GM21717 (cell line): ENCODE measurements around the gene SLCO1B3.
"Not testable (repeated sequence)": the region's sequence is repeated elsewhere in the genome, so short reads cannot be mapped to it uniquely, and the experiment has no call there.

Experiments
- ATAC-seq: cut with Tn5 transposase; IDR thresholded peaks from one replicate; pipeline ENCODE4 v1.9.1; 2021; ENCODE audit warnings: mild to moderate bottlenecking, moderate library complexity; ENCODE audit not compliant: unreplicated experiment

The SLCO1B3 gene, protein sequence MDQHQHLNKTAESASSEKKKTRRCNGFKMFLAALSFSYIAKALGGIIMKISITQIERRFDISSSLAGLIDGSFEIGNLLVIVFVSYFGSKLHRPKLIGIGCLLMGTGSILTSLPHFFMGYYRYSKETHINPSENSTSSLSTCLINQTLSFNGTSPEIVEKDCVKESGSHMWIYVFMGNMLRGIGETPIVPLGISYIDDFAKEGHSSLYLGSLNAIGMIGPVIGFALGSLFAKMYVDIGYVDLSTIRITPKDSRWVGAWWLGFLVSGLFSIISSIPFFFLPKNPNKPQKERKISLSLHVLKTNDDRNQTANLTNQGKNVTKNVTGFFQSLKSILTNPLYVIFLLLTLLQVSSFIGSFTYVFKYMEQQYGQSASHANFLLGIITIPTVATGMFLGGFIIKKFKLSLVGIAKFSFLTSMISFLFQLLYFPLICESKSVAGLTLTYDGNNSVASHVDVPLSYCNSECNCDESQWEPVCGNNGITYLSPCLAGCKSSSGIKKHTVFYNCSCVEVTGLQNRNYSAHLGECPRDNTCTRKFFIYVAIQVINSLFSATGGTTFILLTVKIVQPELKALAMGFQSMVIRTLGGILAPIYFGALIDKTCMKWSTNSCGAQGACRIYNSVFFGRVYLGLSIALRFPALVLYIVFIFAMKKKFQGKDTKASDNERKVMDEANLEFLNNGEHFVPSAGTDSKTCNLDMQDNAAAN

DNA sequence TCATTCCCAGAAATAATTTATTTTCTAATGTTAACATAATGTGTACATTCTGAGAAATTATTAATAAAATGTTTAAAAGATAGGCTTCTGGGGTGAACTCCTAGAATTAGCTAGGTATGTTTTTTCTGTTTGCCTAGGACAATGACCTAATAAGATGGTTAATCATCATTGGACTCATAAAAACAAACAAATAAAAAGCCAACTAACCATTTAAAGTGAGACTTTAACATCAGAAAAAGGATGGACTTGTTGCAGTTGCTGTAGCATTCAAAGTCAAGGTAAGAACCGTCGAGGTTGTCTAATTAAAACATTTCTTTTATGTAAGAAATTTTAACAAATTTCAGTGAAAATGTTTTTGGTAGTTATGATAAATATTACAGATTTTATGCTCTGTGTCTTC, at the start of gene SLCO1B3:
Gene SLCO1B3, plus strand, starts transcription at position 219 of the 400 bp plus-strand sequence. CDS start 5,034 bp downstream, outside the sequence.
- no peak for ATAC-seq

DNA sequence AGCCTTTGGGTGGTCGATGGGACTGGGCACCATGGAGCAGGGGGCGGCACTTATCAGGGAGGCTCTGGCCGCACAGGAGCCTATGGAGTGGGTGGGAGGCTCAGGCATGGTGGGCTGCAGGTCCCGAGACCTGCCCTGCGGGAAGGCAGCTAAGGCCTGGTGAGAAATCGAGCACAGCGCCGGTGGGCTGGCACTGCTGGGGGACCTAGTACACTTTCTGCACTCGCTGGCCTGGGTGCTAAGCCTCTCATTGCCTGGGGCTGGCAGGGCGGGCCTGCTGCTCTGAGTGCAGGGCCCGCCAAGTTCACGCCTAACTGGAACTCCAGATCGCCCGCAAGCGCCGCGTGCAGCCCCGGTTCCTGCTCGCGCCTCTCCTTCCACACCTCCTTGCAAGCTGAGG, 33.1 kb upstream of the SLCO1B3 start:
- ATAC-seq = no peak

DNA sequence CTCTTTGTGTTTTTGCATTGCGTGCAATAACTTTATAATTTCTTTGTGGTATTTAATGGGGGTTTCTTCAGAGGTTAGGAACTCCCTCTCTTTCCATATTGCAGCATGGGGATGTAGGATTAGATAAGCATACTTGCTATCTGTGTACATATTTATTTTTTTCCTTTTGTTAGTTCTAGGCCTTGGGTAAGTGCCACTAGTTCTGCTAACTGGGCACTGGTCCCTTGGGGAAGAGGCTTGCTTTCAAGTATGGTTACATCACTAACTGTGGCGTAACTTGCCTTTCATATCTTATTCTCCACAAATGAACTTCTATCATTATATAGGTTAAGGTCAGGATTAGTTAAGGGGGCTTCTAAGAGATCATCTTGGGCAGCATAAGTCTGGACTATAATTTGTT, 31.5 kb upstream of the SLCO1B3 start:
- no peak for ATAC-seq

DNA sequence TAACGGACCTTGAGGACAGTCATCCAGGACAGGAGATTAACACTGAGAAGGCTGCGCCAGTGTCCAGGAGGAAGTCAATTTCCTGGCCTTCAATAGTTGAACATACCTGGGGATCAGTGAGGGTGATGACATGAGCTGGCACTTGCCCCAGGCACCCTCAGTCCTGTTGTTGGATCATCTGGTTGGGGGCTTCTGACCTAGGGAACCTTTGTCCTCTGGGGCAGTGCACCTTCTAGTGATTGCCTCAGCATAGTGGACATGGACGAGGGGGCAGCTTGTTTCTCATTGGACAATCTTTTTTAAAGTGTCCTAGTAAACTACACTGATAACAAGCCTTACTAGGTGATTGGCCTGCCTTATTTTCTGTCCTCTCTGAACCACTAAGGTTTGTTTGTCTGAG, 30.5 kb upstream of the SLCO1B3 start:
- ATAC-seq = not testable (repeated sequence)

DNA sequence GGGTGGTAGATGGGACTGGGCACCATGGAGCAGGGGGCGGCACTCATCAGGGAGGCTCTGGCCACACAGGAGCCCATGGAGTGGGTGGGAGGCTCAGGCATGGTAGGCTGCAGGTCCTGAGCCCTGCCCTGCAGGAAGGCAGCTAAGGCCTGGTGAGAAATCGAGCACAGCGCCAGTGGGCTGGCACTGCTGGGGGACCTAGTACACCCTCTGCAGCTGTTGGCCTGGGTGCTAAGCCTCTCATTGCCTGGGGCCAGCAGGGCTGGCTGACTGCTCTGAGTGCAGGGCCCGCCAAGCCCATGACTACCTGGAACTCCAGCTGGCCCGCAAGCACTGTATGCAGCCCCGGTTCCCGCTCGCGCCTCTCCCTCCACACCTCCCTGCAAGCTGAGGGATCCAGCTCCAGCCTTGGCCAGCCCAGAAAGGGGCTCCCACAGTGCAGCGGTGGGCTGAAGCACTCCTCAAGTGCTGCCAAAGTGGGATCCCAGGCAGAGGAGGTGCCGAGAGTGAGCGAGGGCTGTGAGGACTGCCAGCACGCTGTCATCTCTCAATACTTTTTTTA, 26.6 kb upstream of the SLCO1B3 start:
- ATAC-seq = not testable (repeated sequence)

DNA sequence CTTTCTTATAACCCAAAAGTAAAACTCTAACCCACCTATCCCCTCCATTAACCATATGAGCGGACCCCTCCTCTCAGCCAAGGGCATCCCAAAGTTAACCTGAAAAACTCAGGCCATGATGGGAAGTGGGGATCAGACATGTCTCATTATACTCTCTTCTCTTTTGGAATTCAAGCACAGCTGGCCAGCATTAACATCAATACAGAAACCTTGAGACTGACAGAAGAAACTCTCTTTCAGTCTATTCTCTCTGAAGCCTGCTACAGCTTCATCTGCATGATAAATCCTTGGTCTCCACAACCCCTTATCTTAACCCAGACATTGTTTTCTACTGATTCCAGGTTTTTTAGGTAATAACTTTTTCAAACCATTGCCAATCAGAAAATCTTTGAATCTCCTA, 17.5 kb upstream of the SLCO1B3 start:
- no peak for ATAC-seq

DNA sequence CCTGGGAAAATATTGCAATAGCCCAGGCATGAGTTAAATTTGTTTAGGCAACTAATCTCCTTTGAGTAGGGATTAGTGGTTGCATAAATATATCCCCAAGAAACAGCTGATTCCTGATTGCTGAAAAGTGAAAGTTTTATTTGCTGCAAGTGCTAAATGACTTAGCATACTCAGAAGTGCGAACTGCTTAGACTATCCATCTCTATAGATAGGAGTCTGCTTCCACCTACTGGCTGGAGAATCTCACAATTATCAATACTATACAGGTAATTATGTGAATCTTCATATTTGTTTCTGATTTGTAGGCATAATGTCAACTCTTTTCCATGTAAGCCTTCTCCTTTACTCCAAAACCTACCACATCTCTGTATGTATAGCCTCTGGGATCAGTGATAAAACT, 12.0 kb upstream of the SLCO1B3 start:
- ATAC-seq = no peak

DNA sequence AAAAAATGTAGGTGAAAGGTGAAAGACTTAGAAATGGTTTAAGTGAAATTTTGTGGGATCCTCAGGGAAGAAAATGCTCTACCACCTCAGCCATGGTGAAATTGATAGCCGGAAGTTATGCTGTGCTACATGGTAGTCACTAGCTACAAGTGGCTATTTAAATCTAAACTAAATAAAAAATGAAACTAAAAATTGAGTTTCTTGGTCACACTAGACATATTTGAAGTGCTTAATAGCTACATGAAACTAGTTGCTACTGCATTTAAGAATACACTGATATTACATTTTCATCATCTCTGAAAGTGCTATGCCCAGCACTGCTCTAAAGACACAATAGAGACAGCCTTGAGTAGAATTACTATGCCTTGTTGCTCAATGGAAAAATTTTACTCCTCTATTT, 10.3 kb upstream of the SLCO1B3 start:
- no peak for ATAC-seq

DNA sequence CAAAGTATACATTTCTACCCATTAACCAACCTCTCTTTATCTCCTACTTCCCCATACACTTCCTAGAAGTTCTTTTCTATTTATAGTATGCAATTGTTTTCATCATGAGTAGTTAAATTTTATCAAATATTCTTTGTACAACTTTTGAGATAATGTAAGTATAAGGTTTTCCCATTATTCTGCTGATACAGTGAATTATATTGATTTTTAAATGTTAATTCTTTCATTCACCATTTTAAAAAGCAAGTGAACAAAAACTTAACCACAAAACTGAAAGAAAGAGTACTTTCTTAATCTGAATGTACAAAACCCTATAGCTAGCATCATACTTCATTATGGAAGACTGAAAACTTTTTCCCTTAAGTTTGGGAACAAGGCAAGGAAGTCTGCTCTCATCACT, 9.5 kb upstream of the SLCO1B3 start:
- ATAC-seq = no peak

DNA sequence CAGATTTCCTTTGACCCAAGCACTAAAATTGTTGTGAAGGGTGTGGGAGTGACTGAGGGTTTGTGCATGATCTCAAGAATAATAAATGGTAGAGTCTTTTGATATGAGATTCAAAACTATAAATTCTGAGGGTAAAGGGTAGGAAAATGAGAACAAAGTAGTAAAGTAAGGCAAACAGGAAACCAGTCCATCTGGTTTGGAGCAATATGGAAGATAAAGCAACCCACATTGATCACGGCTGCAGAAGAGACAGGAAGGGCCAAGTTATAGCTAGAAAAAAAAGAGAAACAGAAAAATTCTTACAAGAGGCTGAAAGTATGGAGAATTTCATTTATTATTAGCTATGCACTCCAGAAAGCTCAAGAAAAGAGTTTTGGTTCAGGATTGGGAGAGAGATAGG, 4.6 kb upstream of the SLCO1B3 start:
- no peak for ATAC-seq

DNA sequence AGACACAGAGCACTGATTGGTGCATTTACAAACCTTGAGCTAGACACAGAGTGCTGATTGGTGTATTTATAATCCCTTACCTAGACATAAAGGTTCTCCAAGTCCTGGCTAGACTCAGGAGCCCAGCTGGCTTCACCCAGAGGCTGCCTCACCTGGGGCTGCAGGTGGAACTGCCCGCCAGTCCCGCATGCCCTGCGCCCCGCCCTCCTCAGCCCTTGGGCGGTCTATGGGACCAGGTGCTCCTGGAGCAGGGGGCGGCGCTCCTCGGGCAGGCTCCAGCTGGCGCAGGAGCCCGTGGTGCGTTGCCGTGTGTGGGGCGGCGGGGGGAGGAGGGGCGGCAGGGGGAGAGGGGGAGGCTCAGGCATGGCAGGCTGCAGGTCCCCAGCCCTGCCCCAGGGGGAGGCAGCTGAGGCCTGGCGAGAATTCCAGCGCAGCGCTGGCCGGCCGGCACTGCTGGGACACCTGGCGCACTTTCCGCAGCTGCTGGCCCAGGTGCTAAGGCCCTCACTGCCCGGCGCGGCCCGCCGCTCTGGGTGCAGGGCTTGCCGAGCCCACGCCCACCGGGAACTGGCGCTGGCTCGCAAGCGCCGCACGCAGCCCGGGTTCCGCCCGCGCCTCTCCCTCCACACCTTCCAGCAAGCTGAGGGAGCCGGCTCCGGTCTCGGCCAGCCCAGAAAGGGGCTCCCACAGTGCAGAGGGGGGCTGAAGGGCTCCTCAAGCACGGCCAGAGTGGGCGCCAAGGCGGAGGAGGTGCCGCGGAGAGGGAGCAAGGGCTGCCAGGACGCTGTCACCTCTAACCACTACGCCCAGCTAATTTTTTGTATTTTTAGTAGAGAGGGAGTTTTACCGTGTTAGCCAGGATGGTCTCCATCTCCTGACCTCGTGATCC, 3.1 kb upstream of the SLCO1B3 start:
- no peak for ATAC-seq

DNA sequence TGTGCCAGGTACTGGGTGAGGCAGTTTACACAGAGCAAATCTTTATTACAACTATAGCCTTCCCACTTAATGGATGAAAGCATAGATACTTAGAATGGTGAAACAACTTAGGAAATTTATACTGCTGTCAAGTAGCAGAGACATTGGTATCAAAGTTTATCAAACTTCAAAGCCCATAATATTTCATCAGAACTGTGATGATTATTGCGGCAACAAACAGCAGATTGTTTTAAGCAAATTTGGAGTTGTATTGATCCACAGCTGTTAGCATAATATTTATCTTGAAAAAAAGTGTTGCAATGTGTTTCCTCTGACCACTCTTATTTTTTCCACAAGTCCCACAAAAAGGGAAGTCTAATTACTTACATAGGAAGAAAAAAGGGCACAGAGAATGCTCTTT, 2.0 kb upstream of the SLCO1B3 start:
- ATAC-seq = no peak

DNA sequence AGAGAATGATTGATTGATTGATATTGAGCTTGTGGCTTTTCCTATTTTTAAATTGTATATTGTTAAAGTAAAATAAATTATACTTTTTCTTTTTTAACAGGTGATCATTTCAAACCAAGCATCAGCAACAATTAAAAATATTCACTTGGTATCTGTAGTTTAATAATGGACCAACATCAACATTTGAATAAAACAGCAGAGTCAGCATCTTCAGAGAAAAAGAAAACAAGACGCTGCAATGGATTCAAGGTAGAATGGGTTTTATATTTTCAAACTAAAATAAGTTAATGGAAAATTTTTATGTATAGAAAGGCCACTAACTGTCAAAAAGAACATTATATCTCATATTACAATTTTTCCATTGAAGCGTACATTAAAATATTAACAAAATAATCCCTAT, 5.1 kb downstream of the SLCO1B3 start:
- ATAC-seq = no peak

DNA sequence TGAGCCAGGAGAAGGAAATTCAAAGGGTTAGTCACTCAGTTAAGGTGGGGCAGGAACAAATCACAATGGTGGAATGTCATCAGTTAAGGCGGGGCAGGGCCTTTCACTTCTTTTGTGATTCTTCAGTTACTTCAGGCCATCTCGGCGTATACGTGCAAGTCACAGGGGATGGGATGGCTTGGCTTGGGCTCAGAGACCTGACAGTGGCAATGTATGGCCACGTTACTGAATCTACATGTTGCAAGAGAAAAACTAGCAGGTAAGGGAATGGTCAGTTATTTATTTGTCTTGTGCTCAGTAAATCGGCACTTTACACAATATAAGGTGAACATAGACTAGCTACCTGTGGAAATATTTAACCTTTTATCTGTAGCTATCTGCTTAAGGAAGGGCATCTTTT, 11.9 kb downstream of the SLCO1B3 start:
- no peak for ATAC-seq

DNA sequence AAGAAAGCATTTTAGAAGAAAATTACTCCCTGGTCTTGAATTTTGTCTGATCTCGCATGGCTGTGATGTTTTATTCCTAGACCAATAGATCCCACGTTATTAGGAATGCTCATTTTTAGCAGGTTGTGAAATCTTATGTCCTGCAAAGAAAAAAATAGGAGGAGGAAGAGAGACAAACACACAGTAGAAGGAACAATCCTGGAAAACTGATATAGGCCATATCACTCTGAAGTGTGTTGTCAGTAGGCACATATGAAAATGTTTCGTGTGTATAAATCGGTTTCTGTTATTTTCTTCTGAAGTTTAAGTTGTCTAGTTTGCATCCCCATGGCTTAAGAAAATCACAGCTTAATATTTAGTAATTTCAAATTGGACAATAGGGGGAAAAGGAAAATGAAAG, 12.4 kb downstream of the SLCO1B3 start:
- no peak for ATAC-seq

DNA sequence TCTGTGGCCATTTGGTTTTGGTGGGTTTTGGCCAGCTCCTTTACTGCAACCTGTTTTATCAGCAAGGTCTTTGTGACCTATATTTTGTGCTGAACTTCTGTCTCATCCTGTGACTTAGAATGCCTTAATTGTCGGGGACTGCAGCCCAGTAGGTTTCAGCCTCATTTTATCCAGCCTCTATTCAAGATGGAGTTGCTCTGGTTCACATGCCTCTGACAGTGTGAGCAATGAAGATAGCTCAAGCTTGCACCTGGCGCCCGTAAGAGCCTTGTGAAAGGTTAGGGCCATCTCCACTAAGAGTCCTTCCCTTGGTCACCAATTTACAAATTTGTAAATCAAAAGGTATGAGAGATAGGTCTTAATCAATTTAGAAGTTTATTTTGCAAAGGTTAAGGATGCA, 19.4 kb downstream of the SLCO1B3 start:
- ATAC-seq = no peak

DNA sequence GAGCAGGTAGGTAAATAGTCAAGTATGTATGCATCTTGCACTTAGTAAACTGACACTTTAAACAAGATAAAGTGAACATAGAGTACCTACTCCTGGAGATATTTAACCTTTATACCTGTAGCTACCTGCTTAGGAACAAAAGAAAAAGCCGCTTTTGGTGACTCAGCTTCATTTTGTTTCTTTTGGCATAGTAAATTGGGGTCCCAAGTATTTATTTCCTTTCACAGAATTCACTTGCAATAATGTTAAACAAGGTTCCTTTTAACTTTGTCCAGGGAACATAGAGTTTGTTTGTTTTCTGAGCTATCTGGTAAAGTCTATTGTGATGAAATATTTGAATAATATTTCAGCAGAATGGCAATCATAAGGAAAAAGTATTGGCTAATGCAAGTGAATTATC, 20.0 kb downstream of the SLCO1B3 start:
- ATAC-seq = no peak

DNA sequence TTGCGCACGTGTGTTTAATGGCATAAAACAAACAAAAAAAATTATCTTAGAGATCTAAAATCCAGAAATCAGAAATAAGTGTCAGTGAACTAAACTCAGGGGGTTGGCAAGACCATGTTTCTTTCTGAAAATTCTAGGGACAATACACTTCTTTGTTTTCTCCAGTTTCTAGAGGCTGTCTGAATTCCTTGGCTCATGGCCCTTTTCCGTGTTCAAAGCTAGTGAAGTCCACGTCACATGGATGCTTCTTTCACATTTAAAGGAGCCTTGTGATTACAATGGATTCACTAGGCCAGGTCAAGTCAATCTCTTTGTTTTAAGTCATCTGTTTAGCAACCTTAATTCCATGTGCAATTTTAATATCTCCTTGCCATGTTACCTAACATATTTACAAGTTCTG, 22.4 kb downstream of the SLCO1B3 start:
- no peak for ATAC-seq

DNA sequence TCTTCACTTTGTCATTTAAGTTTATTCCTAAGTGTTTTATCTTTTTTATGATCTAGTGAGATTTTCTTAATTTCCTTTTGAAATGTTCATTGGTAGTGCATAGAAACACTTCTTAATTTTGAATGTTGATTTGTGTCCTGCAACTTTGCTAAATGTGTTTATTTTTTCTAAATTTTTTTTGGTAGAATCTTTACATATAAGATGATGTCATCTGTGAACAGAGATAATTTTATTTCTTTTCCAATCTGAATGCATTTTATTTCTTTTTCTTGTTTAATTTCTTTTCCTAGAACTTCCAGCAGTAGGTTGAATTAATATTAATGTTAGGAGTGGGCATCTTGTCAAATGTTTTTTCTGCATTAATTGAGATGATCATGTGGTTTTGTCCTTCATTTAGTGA, 42.1 kb downstream of the SLCO1B3 start:
- no peak for ATAC-seq

DNA sequence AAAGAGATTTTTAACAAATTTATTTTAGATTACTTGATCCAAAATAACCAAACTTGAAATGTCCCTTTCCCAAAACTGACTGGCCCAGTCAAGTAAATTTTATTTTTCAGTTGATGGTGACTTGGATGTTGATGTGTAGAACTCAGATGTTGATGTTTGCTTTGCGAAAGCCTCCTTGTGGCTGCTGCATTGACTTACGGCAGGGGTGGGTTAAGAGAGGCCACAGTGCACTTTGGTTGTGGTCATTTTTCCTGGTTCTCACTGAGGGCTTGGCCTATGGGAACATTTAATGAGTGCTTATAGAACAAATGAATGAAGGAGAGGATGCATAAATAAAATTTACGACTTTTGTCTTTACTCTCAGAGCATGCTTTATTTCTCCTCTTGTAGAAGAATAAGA, 52.6 kb downstream of the SLCO1B3 start:
- no peak for ATAC-seq

DNA sequence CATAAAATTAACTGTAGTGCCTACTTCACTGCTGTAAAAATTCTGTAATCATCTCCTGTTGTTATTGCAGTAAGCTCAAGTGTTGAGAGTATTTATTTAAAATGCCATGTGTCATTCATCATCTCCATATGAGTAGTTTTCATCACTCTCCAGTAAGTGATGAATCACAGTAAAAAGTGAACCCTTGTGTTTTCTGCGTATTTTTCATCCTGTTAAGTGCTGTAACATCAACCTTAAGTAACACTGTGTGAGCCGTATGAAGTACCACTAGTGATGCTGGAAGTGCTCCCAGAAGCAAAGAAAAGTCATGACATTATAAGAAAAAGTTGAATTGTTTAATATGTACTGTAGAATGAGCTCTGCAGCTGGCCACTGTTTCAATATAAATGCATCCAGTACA, 55.4 kb downstream of the SLCO1B3 start:
- ATAC-seq = no peak
